Choroid plexus epithelial cell (primary cell): ENCODE results near the gene ATRNL1.
"Not testable (repeated sequence)": the region's sequence is repeated elsewhere in the genome, so short reads cannot be mapped to it uniquely, and the experiment has no call there.

Source experiments
- DNase-seq: peaks from one replicate; pipeline ENCODE4 v3.0.0-alpha.2; 2010; ENCODE audit warnings: low read depth
- H3K4me3 ChIP-seq: 2 replicates; pipeline ENCODE4 v1.5.1; 2011; ENCODE audit warnings: low read depth, mild to moderate bottlenecking, control low read depth, low read length, moderate library complexity
- TF ChIP-seq, protein P1 (sequence below): conservative IDR thresholded peaks from 2 replicates; pipeline ENCODE4 v1.5.1; 2011; ENCODE audit warnings: low read depth, mild to moderate bottlenecking, control low read depth, inconsistent platforms, low read length, moderate library complexity

Gene ATRNL1

DNA sequence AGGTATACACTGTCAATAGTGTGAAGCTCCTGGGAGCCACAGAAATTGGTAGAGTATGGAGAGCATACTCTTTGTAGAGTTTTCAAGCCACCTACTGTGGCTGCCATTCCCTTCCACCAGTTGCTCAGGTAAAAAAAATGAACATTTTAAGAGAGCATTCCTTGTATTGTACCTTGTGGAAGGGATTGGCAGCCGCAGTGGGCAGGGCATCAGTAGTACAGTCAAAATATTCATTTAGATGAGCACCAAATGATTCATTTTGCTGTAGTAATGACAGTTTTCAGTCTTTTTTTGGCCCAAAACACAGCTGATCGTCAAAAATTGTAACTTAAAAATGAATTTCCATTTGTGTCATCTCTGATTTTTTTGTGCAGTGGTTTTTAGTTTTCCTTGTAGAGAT is 304.9 kb downstream of the ATRNL1 start:
- no peak for DNase-seq
- TF ChIP-seq, protein P1, sequence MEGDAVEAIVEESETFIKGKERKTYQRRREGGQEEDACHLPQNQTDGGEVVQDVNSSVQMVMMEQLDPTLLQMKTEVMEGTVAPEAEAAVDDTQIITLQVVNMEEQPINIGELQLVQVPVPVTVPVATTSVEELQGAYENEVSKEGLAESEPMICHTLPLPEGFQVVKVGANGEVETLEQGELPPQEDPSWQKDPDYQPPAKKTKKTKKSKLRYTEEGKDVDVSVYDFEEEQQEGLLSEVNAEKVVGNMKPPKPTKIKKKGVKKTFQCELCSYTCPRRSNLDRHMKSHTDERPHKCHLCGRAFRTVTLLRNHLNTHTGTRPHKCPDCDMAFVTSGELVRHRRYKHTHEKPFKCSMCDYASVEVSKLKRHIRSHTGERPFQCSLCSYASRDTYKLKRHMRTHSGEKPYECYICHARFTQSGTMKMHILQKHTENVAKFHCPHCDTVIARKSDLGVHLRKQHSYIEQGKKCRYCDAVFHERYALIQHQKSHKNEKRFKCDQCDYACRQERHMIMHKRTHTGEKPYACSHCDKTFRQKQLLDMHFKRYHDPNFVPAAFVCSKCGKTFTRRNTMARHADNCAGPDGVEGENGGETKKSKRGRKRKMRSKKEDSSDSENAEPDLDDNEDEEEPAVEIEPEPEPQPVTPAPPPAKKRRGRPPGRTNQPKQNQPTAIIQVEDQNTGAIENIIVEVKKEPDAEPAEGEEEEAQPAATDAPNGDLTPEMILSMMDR: no peak
- no peak overlapping the region for H3K4me3 ChIP-seq

DNA sequence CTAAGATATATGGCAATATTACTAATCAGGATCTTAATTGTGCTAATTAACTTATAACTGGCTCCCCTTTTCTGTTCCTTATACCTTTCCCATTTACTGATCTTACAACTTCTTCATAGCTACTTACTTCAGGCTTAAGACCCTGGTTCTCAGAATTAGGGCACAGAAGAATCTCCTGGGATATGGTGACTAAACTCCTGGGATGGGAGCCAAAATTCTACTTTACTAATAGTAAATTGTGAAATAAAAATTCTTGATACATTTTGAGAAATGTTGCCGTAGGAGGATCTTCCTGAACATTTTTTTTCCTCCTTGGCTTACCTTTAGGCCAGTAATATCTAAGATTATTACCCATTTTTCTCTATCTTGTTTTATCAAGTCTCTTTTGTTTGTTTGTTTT is 309.5 kb downstream of the ATRNL1 start:
- peak; percentile 80 for DNase-seq
- TF ChIP-seq, protein P1: no peak
- H3K4me3 ChIP-seq: no peak overlapping the region

DNA sequence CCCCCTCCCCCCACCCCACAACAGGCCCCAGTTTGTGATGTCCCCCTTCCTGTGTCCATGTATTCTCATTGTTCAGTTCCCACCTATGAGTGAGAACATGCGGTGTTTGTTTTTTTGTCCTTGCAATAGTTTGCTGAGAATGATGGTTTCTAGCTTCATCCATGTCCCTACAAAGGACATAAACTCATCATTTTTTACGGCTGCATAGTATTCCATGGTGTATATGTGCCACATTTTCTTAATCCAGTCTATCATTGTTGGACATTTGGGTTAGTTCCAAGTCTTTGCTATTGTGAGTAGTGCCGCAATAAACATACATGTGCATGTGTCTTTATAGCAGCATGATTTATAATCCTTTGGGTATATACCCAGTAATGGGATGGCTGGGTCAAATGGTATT is 312.7 kb downstream of the ATRNL1 start:
- H3K4me3 ChIP-seq, DNase-seq: not testable (repeated sequence)

DNA sequence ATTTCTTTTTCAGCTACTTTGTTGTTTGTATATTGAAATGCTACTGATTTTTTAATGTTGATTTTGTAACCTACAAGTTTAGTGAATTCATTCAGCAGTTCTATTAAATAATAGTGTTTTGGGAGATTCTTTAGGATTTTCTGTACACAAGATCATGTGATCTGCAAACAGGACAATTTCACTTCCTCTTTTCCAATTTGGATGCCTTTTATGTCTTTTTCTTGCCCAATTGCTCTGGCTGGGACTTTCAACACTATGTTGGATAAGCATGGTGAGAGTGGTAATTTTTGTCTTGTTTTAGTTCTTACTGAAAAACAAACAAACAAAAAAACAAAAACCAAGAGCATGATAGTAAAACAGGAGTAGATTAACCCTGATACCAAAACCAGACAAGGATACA is 316.2 kb downstream of the ATRNL1 start:
- TF ChIP-seq, protein P1: no peak
- no peak overlapping the region for H3K4me3 ChIP-seq
- no peak for DNase-seq

DNA sequence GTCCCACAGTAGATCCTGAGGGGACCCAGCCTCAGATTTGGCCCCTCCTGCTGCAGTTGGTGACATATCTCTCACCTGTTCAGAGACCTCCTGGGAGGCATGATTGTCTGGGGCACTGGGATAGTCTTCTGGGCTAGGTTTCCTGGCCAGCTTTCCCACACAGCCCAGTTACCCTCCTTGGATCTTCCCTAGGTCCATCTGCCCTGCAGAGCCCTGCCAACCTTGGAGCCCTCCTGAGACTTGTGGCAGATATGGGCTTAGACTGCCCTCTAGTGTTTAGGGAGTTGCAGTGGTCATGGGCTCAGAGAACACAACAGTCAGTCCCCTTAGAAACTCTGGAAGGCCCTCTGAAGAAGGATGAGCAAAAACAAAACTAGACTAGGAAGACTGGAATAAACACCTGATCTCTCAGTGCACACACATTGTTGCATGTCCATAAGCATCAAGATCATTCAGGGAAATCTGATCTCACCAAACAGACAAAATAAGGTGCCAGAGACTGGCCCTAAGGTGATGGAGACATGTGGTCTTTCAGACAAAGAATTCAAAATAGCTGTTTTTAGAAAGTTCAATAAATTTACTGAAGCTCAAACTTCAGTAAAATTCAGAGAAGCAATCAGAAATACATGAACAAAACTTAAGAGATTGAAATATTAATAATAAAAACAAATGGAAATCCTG is 324.6 kb downstream of the ATRNL1 start:
- no peak overlapping the region for H3K4me3 ChIP-seq
- TF ChIP-seq, protein P1: peak; percentile 96
- peak; percentile 82 for DNase-seq

DNA sequence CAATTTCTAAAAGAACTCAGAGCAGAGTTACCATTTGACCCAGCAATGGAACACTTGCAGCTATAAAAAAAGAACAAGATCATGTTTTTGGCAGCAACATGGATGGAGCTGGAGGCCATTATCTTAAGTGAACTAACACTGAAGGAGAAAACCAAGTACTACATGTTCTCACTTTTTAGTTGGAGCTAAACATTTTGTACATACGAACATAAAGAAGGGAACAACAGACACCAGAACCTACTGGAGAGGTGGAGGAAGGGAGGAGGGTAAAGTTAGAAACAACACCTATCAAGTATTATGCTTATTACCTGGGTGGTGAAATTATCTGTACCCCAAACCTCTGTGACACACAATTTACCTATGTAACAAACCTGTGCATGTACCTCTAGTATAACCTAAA is 329.5 kb downstream of the ATRNL1 start:
- H3K4me3 ChIP-seq: no peak overlapping the region
- TF ChIP-seq, protein P1: no peak
- no peak for DNase-seq

DNA sequence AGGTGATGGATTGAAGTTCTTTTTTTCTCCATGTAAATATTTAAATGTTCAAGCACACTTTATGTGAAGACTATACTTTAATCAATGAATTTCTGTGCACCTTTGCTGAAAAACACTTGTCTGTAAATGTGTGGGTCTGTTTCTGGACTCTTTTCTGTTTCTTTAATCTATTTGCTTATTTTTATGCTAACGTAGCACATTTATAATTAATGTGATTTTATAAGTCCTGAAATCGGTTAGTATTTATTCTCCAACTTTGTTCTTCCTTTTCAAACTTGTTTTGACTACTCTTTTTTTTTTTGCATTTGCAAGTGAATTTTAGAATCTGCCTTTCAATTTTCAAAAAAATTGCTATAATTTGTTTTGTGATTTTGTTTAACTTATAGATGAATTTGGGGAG is 334.4 kb downstream of the ATRNL1 start:
- TF ChIP-seq, protein P1: no peak
- no peak overlapping the region for H3K4me3 ChIP-seq
- no peak for DNase-seq
